Effector CD4-positive, alpha-beta T cell (primary cell): ENCODE measurements around the gene LRRC15.

Experiments
- DNase-seq: peaks from one replicate; pipeline ENCODE4 v3.0.0-alpha.2; 2020

The LRRC15 gene

DNA sequence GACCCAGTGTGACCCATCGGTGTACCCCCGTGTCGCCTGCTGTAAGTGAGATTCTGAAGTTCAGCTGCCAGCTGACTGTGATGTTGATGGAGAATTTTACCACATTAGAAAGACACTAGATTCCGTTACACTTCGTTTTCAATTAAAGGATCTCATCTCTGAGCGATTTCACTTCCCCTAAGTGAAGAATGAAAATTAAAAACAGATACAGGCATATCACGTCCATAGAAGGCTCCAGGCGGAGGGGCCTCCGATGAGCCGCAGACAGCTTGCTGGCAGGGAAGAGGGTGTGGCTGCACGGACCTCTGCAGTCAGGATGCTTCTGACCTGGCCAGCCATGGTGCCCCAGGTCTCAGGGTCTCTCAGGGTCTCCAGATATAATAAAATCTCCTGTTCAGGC lies 11.9 kb downstream of the LRRC15 start:
- DNase-seq, result no peak

DNA sequence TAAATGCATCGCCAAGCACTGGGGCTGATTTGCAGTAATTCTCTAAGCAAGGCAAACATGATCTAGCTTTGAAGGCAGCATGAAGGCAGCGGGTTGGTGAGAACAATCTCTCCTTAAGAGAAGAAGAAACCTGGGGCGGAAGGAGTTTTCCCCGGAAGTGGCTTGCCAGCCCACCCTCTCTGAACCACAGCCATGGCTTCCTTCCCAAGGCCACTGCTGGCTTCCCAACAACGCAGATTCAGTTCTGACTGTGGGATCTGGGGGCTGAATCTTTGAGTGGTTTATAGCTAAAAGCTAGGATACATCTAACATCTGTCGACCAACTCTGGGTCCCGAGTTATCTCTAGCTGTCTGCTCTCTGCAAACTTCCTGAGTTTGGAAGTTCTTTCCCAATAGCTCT lies 14.2 kb downstream of the LRRC15 start:
- DNase-seq, result no peak

DNA sequence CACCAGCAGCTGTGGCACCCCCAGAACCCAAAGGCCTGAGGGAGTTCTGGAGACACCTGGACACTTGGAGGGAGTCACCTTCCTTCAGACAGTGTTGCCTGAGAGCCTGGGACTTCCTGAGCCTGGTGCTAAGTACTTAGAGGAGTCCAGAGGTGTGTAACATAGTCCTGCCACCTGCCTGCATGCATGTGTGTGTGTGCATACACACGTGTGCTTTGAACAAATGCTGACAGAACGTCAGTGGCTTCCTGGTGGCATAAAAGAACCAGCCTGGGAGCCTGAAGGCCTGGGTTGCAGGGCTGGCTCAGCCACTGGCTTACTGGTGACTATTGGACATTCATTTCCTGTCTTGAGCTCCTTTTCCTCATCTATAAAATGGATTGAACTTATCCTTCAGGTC lies 15.2 kb downstream of the LRRC15 start:
- no peak for DNase-seq

DNA sequence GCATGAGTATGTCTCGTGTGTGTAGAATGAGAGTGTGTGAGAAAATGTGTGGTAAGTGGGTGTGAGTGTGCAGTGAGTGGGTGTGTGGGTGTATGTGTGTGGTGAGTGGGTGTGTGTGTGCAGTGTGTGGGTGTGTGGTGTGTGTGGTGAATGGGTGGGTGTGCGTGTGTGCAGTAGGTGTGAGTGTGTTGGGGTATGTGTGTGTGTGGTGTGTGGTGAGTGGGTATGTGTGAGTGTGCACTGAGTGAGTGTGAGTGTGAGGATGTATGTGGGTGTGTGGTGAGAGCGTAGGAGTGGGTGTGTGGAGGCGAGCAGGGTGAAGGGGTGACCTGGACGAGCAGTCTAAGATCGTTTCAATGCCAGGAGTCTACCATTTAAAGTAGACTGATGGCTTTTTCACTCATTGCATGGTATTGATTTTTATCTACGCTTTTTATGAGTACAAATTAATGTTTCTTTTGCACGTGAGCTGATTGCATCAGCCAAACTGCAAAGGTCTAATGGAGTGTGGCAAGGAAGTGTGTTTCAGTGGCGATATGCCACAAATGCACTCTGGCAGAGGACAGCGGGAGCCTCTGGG lies 16.8 kb downstream of the LRRC15 start:
- no peak for DNase-seq

DNA sequence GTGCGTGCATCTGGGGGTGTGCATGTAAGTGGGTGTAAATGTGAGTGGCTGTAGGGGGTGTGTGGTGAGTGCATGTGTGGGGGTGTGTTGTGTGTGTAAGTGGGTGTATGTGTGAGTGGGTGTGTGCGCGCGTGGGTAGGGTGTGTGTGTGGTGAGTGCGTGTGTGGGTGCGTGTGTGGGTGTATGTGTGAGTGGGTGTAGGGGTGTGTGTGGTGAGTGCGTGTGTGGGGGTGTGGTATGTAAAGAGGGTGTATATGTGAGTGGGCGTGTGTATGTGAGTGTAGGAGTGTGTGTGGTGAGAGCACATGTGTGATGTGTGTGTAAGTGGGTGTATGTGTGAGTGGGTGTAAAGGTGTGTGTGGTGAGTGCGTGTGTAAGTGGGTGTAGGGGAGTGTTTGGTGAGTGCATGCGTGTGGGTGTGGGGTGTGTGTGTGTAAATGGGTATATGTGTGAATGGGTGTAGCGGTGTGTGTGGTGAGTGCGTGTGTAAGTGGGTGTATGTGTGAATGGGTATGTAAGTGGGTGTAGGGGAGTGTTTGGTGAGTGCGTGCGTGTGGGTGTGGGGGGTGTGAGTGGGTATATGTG lies 17.5 kb downstream of the LRRC15 start:
- no peak for DNase-seq

- no peak for DNase-seq
Measured at GRCh38 chr3:194351080-194351672, 18.4 kb downstream of the LRRC15 start, which contains the start of gene CPN2. Gene CPN2 (minus strand): TSS chr3:194351328. CDS start chr3:194342702, 8,626 bp downstream.

DNA sequence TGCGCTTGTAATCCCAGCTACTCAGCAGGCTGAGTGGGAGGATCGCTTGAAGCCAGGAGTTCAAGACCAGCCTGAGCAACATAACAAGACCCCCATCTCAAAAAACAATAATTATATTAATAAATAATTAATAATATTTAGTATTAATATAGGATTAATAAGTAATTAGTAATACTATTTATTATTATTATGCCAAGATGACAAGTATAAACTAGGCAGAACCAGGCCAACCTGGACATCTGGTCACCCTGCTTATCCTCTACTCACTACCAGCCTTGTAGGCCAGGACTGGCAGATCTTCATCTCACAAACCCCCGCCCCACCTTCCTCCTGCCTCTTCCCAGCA lies 18.8 kb downstream of the LRRC15 start:
- no peak for DNase-seq

GRCh38 chr3:194348354-194348753 lies 21.2 kb downstream of the LRRC15 start:
- DNase-seq, result no peak

DNA sequence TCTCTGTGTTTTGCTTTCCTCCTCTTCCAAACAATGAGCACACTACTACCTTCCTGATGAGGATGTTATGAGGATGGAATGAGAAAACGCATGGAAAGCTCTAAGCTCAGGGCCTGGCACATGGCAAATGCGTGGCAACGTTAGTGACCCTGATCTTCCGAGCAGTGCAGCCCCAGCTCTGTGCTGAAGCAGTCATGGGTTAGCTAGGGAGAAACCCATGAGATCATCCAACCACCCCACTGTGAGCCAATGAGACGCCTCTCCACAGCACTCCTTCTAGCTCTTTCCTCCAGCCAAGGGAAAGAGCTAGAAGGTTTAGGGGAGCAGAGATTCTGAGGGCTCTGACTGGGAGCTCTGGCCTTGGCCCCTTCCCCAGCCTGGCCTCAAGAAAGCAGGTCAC lies 22.9 kb downstream of the LRRC15 start:
- DNase-seq, result no peak

- DNase-seq, result no peak
Measured at GRCh38 chr3:194346035-194346434, 23.5 kb downstream of the LRRC15 start.

- DNase-seq, result peak; percentile 68
Measured at GRCh38 chr3:194344012-194344411, 25.5 kb downstream of the LRRC15 start.

DNA sequence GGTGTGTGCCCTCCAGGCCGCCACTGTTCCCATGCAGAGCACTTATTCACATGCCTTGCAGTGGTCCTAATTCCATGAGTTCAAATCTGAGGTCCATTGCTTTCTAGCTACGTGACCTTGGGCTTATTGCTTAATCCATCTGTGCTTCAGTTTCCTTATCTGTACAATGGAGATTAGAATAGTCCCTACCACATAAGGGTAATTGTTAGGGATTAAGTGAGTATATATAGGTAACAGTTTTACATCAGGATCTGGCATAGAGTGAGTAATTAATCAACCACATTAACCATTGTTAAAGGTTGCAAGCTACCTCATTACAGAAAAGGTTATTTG lies 26.0 kb downstream of the LRRC15 start:
- no peak for DNase-seq

DNA sequence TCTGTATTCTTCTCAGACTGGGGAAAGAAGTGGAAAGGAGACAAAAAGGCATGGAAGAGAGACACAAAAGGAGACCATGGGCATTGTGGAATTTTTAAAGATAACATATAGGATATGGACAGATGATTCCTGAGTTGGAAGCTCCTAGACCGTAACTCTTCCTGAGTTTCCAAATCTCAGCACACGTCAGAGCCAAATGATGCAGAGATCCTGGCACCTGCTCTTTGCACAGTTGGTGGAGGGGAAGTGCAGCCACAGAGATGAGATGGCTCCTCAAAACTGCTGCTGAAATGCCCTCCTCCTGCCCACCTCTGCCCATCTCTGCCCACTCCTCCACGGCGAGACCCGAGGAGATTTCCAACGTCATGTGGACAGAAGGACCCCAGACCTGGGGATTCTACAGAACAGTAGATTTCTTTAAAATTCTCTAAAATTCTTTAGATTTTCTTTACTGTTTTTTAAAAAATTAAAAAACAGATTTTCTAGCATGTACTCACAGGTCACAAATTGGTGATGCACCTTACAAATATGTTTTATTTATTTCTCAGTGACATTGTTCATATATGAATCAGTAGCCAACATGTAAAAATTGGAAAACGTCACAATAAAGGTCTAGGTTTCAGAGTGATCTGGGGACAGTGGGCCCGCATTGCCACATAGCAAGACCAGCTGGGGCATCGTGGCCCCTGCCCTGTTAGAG lies 26.5 kb downstream of the LRRC15 start:
- DNase-seq, result no peak

DNA sequence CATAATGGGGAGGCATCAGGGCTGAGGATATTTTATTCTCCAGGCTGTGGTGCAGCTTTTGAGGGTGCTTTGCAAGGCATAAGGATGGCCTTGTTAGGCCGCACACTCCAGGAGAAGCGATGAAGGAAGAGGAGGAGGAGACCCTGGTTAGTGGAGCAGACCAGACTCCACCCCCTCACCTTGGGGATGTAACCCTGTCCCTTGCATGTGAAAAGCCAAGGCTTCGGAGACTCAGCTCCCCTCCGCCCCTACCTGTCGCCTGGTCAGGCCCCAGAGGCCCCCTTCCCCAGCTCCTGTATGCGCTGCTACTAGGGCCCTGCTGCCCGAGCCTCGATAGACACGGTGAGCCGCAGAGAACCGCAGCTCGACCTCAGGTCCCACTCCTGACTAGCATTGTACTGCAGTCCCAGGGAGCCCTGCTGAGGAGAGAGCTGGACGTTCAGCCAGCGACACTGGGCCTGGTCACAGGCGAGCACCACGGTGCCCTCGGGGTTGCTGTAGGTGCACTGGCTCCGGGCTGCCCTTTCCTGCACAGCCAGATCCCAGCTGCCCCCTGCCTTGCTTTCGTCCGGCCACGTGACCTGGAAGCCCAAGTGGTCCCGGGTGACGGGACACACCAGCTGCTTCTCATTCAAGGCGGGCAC lies 28.7 kb downstream of the LRRC15 start:
- no peak for DNase-seq

DNA sequence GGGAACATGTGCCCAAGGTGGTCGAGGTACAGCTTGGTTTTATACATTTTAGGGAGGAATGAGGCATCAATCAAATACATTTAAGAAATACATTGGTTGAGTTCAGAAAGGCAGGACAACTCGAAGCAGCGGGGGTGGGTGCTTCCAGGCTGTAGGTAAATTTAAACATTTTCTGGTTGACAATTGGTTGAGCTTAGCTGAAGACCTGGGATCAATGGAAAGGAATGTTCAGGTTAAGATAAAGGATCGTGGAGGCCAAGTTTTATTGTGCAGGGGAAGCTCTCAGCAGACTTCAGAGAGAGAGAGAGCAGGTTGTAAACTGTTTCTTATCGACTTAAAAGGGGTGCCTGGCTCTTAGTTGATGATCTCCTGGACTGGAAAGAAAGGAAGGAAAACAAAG lies 29.7 kb downstream of the LRRC15 start:
- no peak for DNase-seq

GRCh38 chr3:194339356-194339755 lies 30.2 kb downstream of the LRRC15 start:
- DNase-seq, result no peak

DNA sequence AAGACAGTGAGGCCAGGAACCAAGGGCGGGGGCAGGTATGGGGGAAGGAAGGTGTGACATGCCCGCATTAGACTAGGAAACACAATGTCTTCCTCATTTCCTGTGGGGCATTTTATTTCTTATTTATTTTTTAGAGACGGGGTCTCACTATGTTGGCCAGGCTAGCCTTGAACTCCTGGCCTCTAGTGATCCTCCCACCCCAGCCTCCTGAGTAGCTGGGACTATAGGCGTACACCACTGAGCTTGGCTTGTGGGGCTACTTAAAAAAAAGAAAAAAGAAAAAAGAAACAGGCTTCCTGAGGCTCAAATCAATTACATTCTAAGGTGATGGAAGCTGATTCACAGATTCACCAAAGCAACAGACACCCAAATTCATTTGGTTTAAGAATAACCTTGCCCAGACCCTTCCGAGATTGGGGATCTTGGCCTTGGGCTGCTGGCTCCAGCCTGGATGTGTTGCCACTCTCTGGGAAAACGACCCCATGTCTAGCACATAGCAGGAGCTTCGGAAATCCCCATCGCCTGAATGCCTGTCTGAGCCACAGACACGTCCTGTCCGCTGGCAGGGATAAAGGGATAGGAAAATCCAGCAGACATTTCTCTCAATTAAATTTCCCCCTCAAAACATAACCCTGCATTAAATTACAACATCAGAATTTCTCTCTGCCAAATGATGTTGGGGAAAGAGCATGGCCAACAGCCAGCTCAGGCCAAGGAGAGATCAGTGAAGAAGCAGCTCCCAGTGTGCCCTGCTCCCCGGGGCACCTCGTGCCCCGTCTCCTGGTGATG lies 31.4 kb downstream of the LRRC15 start:
- no peak for DNase-seq

DNA sequence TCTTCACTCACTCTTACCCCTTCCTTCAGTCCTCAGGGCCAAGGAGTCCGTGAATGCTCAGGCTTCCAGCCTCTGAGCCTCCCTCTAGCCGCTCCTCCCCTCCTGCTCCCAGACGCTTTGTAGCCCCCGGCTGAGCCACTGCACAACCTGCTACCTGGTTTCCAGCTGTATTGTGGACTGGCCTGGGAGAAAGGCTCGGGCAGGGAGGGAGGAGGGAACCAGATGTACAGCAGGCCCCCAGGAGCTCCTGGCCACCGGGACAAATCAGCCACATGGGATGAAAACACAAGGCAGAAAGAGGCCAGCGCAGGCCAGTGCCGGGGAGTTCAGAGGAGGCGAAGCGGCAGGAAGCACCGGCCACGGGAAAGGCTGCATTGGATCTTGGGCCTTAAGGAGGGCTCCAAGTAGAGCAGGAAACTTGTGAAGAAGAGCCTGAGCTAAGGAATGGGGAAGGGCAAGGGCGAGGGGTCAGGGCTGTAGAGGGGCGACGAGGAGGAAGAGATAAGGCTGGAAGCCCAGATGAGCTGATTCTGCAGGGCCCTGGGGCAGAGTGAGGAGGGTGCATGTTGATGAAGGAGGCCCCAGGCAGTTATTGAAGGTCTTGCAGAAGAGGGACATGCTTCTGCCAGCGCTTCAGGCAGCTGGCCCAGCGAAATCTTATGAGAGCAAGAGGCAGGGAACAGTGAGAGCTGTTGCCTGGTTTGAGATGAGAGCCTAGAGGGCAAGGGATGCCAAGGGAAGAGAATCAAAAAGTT lies 32.8 kb downstream of the LRRC15 start:
- DNase-seq, result no peak

DNA sequence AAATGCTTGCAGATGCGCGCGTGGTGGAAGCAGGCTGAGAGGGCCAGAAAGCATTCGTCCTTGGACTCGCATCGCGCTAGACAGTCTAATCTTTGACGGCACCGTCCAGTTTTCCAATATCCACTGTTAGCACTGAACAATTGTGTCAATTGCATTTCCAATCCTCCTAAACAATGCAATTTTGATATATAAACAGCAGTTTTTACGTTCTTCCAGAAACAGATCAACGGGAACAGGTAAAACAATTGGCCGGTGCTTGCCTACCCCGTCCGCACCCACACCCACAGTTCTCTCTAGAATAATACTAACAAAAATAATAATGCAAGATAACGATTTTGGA lies 35.6 kb downstream of the LRRC15 start:
- DNase-seq, result no peak

GRCh38 chr3:194333212-194333980 lies 36.1 kb downstream of the LRRC15 start:
- DNase-seq, result peak; percentile 82

DNA sequence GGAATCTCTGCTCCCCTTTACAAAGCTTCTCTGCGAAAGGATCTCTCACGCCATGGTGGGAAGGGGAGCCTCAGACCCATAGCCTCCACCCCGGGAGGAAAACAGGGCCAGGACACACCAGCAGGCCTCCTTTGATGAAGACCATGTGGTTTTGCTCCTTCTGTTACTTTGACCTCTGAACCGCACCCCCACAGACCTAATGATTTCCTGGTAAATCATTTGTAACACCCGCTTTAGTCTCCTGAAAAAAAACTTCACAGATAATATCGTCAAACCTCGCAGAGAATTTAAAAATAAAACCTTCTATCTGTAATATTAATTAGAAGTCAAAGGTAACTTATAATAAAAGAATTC lies 36.7 kb downstream of the LRRC15 start:
- DNase-seq, result no peak

DNA sequence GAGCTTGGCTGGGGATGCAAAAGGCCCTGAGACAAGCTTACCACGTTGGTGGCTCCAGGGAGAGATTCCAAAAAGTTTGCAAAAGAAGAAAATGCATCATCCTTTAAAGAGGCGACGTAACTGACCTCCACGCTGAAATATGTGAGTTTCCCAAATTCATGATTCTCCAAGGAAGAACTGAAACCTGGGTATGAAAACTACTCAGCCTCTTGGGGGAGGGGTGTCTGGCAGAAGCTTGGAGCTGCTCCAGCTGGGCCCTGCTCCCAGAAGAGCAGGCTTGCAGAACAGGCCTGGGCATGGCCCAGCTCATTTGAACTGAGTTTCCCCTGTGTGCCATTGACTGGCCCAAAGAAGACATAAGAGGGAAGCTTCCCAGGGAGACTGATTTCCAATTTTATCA lies 39.0 kb downstream of the LRRC15 start:
- DNase-seq, result no peak
